Mucosa of descending colon (tissue), 3 donors: Measurements from ENCODE around the gene THSD7A. TPM values are rescaled to one million over a fixed set of nuclear protein-coding genes. Genes with fewer than 3 reads are reported as not detected.

Experiments
- ATAC-seq: fragments of 200-7000 bp; cut with Tn5 transposase; one replicate; pipeline ENCODE4 v1.9.1; 2020; ENCODE audit warnings: mild to moderate bottlenecking, moderate library complexity
- DNase-seq, 3 donors: peaks; one replicate each; pipeline ENCODE4 v3.0.0-alpha.2; 2020
- H3K36me3 ChIP-seq: fragments of 200-600 bp; one replicate; pipeline ENCODE4 v1.8.0; 2021; ENCODE audit warnings: low read depth, mild to moderate bottlenecking
- H3K4me1 ChIP-seq: fragments of 200-600 bp; one replicate; pipeline ENCODE4 v1.8.0; 2021; ENCODE audit warnings: low read depth, mild to moderate bottlenecking
- H3K4me3 ChIP-seq: fragments of 200-600 bp; one replicate; pipeline ENCODE4 v1.8.0; 2021; ENCODE audit warnings: mild to moderate bottlenecking
- H3K9me3 ChIP-seq: fragments of 200-600 bp; one replicate; pipeline ENCODE4 v1.8.0; 2021; ENCODE audit warnings: mild to moderate bottlenecking
- intact Hi-C, 2 donors: fragments of 100-400 bp; cut with DNase I in 1 of 2; cut with micrococcal nuclease in 1 of 2; formaldehyde crosslinking; loops; one replicate each; pipeline versions ENCODE4 v1.11.0 to v1.11.1; 2022; cut with DNase I, micrococcal nuclease
- total RNA-seq, 3 donors: library from RNA; stranded (reverse); fragmentation: NEBNext Ultra II Directional in 2 of 3; extraction: Animal tissue kit (Norgen Biotek cat#: 25700) in 2 of 3; gene quantifications; one replicate each; pipeline versions ENCODE4 v1.2.1 to v1.2.4, GENCODE V29; 2021 to 2023
- TF ChIP-seq, protein P1 (sequence below): fragments of 200-600 bp; IDR thresholded peaks from one replicate; pipeline ENCODE4 v1.8.0; 2022; ENCODE audit warnings: antibody characterized with exemption, mild to moderate bottlenecking
- donor health status: DM: no; HTN: no; CAD: no; lungs with moderate emphysema.
- donor health status: DM: no; HTN: no; CAD: no.
- donor health status: DM: no; HTN: yes; CAD: no.

The THSD7A gene
- total RNA-seq, 3 donors from 2014 or later, result 1.0 to 5.4 (median 3.4) TPM

DNA sequence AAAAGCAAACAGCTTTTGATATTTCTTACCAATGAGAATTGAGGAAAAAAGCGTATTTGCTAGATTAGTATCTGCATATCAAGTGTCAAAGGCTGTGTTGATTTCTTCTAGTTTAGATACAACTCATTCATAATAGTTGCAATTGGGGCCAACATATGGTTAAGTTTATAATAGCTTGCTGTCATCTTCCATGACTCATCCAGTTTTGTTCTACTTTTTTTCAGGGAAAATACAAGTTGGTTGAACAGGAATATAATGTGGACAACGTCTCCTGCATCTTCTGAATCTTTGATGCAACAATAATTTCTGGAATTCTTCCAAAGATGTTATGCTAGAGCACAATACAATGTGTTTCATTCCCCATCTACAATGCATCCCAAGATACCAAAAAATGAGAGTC lies 182.0 kb downstream of the THSD7A start:
- DNase-seq, result no peak

DNA sequence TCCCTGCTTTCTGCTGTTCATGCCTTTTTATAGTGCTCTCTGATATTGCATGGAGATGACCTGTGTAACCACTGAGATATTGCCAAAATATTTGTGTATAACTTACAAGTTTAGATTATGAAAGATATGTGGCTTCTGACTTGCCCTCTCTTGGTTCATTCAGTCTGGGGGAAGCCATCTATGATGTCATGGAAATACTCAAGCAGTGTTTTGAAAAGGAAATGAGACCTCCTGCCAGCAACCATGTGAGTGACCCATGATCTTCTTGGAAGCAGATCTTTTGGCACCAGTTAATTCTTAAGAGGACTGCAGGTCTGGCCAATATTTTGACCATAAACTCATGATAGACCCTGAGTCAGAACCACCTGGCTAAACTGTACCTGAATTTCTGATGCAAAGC lies 183.0 kb downstream of the THSD7A start:
- intact Hi-C loops, result no loop called here
- no peak for DNase-seq
- H3K36me3 ChIP-seq, result no peaks in the 10 kb centered on the region

More for the DNA sequence above, 182.0 kb downstream of the THSD7A start:
- H3K4me1 ChIP-seq, result no peaks in the 10 kb centered on the region
- H3K36me3 ChIP-seq, result no peaks in the 10 kb centered on the region
- H3K4me3 ChIP-seq, result no peak overlapping the region
- intact Hi-C loops, result no loop called here
- no peak for ATAC-seq
- TF ChIP-seq, protein P1, sequence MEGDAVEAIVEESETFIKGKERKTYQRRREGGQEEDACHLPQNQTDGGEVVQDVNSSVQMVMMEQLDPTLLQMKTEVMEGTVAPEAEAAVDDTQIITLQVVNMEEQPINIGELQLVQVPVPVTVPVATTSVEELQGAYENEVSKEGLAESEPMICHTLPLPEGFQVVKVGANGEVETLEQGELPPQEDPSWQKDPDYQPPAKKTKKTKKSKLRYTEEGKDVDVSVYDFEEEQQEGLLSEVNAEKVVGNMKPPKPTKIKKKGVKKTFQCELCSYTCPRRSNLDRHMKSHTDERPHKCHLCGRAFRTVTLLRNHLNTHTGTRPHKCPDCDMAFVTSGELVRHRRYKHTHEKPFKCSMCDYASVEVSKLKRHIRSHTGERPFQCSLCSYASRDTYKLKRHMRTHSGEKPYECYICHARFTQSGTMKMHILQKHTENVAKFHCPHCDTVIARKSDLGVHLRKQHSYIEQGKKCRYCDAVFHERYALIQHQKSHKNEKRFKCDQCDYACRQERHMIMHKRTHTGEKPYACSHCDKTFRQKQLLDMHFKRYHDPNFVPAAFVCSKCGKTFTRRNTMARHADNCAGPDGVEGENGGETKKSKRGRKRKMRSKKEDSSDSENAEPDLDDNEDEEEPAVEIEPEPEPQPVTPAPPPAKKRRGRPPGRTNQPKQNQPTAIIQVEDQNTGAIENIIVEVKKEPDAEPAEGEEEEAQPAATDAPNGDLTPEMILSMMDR, result no peak
- H3K9me3 ChIP-seq, result no peaks in the 10 kb centered on the region

DNA sequence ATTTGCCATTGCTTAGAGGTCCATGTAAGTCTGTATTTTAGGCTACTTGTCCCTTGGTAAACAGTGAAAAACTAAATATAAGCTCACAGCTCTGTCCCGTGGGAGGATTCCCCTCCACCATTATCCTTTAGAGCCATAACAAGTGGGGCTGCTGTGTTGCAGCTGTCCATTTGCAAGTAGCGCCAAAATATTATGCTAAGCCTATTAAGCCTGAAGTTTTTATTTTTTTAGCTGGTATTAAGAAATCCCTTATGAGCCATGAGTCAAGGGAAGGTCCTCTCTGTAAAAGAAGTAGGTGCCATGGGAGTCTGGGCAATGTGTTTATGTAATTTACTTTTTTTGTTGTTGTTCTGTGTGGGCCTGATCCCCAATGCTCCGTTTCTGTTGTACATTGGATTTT lies 183.9 kb downstream of the THSD7A start:
- no peaks in the 10 kb centered on the region for H3K36me3 ChIP-seq
- DNase-seq (no peak), ATAC-seq (no peak)
- no peaks in the 10 kb centered on the region for H3K4me1 ChIP-seq
- intact Hi-C loops, result no loop called here
- TF ChIP-seq, protein P1, result no peak
- no peaks in the 10 kb centered on the region for H3K9me3 ChIP-seq
- H3K4me3 ChIP-seq, result no peak overlapping the region

More for the DNA sequence above, 183.0 kb downstream of the THSD7A start:
- ATAC-seq, result no peak
- Histone ChIP-seq H3K4me1 (no peaks in the 10 kb centered on the region), H3K9me3 (no peaks in the 10 kb centered on the region), H3K4me3 (no peak overlapping the region)
- TF ChIP-seq, protein P1, result no peak

DNA sequence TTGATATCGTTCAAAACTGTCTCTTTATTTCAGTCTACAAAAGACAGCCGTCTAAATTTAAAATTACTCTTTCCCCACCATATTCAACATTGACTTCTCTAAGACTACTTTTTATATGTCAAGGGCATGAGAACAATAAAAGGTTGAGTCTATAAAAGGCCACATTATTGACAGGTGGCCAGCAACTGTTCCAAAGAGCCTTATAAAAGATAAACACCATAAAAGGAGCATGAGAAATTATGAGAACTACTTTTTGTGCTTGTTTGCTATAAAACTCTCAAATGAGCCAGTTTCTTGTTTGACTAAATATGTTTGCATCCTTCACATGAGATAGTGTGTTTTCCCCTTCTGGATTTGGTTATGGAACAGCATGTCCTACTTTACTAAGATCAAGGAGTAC lies 189.2 kb downstream of the THSD7A start:
- peak in 1 of 3 donors; percentile 65 for DNase-seq
- no peaks in the 10 kb centered on the region for H3K9me3 ChIP-seq
- peak; percentile 83 for ATAC-seq

DNA sequence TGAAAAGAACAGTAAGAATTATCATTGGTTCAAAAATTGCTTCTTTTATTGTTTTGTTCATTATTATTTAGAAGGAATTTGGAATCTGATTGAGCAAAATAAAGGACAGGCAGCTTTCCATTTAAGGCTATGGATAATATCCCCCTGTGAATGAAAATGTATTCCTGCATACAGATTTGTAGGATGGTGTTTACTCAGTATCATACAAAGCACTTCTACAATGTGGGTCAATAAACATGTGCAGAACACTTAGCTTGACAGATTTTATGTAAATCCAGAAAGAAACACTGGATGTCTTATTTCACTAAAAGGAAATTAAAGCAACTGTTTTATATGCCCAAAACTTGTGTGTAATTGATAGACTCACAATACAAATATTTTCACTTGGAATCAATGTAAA lies 189.7 kb downstream of the THSD7A start:
- DNase-seq (no peak), ATAC-seq (no peak)
- Histone ChIP-seq H3K4me3 (no peak overlapping the region), H3K36me3 (no peaks in the 10 kb centered on the region), H3K4me1 (peaks cover 6% of the 10 kb centered on the region), H3K9me3 (no peaks in the 10 kb centered on the region)
- intact Hi-C loops, result no loop called here
- TF ChIP-seq, protein P1, result no peak

More for the DNA sequence above, 189.2 kb downstream of the THSD7A start:
- TF ChIP-seq, protein P1, result no peak
- H3K4me1 ChIP-seq, result peaks cover 6% of the 10 kb centered on the region
- intact Hi-C loops, result no loop called here
- H3K36me3 ChIP-seq, result no peaks in the 10 kb centered on the region
- no peak overlapping the region for H3K4me3 ChIP-seq
